NOMO-1 (cell line): ENCODE data around the gene CDK5RAP1.

ENCODE experiments used
- DNase-seq, 2 experiments: peaks; one replicate each; lab custom pipeline; 2025; ENCODE audit not compliant: unreplicated experiment in 2 of 2; lab: John Stamatoyannopoulos, UW

Gene CDK5RAP1

DNA sequence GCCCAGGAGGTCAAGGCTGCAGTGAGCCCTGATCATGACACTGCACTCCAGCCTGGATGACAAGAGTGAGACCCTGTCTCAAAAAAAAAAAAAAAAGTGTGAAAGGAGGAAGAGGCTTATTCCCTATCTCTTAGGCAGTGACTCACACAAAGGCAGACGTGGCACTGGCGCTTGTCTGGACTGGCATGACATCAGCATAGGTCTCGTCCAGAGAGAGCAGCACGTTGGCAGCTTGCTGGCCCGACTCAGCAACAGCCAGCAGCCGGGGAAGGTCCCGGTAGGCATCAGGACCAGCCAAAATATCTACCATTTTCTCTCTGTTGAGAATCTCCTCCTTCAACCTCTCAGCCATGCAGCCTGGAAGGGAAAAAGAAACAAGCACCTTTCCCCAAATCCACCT is 14.1 kb downstream of the CDK5RAP1 start:
- DNase-seq = no peak

- DNase-seq = no peak
Observed at GRCh38 chr20:33386673-33387072, 14.6 kb downstream of the CDK5RAP1 start.

GRCh38 chr20:33377366-33377765 is 24.0 kb downstream of the CDK5RAP1 start:
- no peak for DNase-seq

GRCh38 chr20:33373735-33374605 is 27.3 kb downstream of the CDK5RAP1 start:
- DNase-seq = no peak

DNA sequence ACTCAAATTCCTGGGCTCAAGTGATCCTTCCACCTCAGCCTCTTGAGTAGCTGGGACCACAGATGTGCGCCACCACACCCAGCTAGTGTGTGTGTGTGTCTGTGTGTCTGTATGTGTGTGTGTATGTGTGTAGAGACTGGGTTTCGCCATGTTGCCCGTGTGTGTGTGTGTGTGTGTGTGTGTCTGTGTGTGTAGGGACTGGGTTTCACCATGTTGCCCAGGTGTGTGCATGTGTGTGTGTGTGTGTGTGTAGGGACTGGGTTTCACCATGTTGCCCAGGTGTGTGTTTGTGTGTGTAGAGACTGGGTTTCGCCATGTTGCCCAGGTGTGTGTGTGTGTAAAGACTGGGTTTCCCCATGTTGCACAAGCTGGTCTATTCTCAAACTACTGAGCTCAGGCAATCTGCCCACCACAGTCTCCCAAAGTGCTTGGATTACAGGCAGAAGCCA is 28.3 kb downstream of the CDK5RAP1 start:
- no peak for DNase-seq

DNA sequence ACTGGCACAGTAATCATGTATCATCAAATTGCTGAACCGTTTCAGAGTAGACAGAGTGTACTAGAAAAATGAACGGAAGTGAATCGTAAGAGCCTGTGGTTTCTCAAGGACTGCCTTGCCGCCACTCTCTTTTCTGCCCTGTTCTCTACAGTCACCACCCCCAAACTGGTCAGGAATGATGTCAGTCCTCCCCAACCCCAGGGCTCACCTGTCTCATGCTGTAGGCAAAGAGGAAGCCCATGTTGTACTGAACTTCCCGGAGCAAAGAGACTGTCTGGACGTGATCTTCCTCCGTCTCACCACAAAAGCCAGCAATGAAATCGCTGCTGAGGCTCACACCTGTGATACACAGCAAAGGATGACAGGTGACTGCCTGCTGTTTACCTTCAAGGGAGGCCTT is 31.0 kb downstream of the CDK5RAP1 start:
- peak; percentile 4 to 12 for DNase-seq

GRCh38 chr20:33362898-33363297 is 38.4 kb downstream of the CDK5RAP1 start:
- DNase-seq = no peak

- DNase-seq = no peak
Observed at GRCh38 chr20:33359399-33360261, 41.7 kb downstream of the CDK5RAP1 start.

DNA sequence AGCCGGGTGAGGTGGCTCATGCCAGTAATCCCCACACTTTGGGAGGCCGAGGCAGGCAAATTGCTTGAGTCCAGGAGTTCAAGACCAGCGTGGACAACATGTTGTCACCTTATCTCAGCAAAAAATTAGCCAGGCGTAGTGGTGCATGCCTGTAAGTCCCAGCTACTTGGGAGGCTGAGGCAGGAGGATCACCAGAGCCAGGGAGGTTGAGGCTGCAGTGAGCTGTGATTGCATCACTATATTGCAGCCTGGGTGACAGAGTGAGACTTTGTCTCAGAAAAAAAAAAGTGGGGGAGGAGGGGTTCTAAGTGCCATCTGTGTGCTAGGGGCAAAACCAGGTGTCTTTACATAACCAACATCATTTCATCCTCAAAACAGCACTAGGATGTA is 48.3 kb downstream of the CDK5RAP1 start:
- DNase-seq = no peak

DNA sequence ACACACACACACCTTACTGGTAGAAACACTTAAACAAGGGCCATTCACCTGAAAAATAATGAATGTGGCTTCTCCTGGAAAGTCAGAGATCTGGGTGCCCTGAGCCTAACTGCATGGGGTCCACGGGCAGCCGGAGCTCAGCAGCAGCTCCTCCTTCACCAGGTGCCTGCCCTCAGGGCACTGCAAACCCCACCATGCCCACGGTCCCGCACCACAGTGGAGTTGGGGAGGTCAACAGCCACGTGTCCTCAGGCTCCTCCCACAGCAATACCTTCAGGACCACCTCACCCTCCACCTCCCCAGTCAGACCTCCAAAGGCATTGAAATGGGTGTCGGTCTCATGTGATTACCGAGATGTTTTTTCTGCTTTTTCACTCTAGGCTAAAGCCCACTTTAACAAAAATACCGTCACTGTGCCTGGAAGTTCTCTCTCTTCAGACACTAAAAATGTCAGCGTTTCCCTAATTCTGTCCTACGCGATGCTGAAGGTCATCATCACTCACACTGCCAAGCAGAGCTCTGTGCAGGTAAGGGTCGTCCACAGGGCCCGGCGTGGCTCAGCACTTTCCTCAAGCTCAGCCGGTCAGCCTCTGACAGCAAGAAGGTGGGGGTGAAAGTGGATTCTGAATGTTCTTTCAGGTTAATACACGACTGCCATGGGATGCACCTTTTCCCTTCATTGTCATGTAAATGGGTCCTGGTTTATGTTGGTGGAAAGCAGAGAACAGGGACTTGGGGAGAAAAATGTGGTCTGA is 48.9 kb downstream of the CDK5RAP1 start:
- no peak for DNase-seq

GRCh38 chr20:33351696-33352095 is 49.6 kb downstream of the CDK5RAP1 start:
- no peak for DNase-seq

- DNase-seq = no peak
Observed at GRCh38 chr20:33349493-33349892, 51.8 kb downstream of the CDK5RAP1 start.

- no peak for DNase-seq
Observed at GRCh38 chr20:33348136-33348937, 53.0 kb downstream of the CDK5RAP1 start.

- DNase-seq = no peak
Observed at GRCh38 chr20:33345342-33345741, 56.0 kb downstream of the CDK5RAP1 start.

- DNase-seq = no peak
Observed at GRCh38 chr20:33343521-33343920, 57.8 kb downstream of the CDK5RAP1 start.

- no peak for DNase-seq
Observed at GRCh38 chr20:33339515-33340058, 61.7 kb downstream of the CDK5RAP1 start.

- no peak for DNase-seq
Observed at GRCh38 chr20:33338467-33339258, 62.7 kb downstream of the CDK5RAP1 start.

GRCh38 chr20:33337531-33338165 is 63.7 kb downstream of the CDK5RAP1 start:
- DNase-seq = no peak

DNA sequence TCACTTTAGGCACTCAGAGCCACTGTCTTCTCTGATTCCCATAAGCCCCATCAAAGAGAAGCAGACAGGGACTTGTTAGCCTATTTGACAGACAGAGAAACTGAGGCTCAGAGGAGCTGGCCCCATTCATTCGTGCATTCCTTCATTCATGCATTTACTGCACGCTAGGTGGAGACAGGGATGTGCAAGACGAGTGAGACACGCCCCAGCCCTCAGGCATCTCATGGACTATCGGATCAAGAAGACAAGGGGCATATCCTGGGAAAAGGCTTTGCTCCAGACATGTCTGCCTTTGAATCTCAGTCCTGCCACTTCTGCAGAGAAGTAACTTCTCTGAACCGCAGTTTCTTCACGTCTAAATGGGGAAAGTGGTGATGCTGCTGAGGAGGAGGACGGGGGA is 64.2 kb downstream of the CDK5RAP1 start:
- no peak for DNase-seq
